ENCODE data around the gene ZFHX3.

The ZFHX3 gene

GRCh38 chr16:72878301-72879269 is 169.3 kb downstream of the ZFHX3 start:
- no peak overlapping the region for H3K4me3 ChIP-seq (ENCODE audit: low read depth, low read length)
- no peak for DNase-seq (ENCODE audit: low read depth)
- TF ChIP-seq CTCF (IDR thresholded peaks at IDR 0.05; ENCODE audit: low read depth, low read length, missing control alignments) = no peak
- in situ Hi-C loops (cut with HindIII; ENCODE audit: low sequenced_read_pairs) = no loop called here

- in situ Hi-C loops (cut with HindIII; ENCODE audit: low sequenced_read_pairs) = no loop called here
- H3K4me3 ChIP-seq (ENCODE audit: low read depth, low read length) = no peak overlapping the region
- no peak for DNase-seq (ENCODE audit: low read depth)
- no peak for TF ChIP-seq CTCF (IDR thresholded peaks at IDR 0.05; ENCODE audit: low read depth, low read length, missing control alignments)
These were observed 170.4 kb downstream of the ZFHX3 start for GRCh38 chr16:72877374-72878028.

GRCh38 chr16:72876981-72877373 is 171.0 kb downstream of the ZFHX3 start:
- no peak for TF ChIP-seq CTCF (IDR thresholded peaks at IDR 0.05; ENCODE audit: low read depth, low read length, missing control alignments)
- no peak overlapping the region for H3K4me3 ChIP-seq (ENCODE audit: low read depth, low read length)
- no peak for DNase-seq (ENCODE audit: low read depth)
- in situ Hi-C loops (cut with HindIII; ENCODE audit: low sequenced_read_pairs) = no loop called here

GRCh38 chr16:72876221-72876620 is 171.7 kb downstream of the ZFHX3 start:
- peak; percentile 81 for DNase-seq (ENCODE audit: low read depth)
- in situ Hi-C loops (cut with HindIII; ENCODE audit: low sequenced_read_pairs) = no loop called here
- no peak overlapping the region for H3K4me3 ChIP-seq (ENCODE audit: low read depth, low read length)
- no peak for TF ChIP-seq CTCF (IDR thresholded peaks at IDR 0.05; ENCODE audit: low read depth, low read length, missing control alignments)

GRCh38 chr16:72875291-72876031 is 172.5 kb downstream of the ZFHX3 start:
- H3K4me3 ChIP-seq (ENCODE audit: low read depth, low read length) = no peak overlapping the region
- in situ Hi-C loops (cut with HindIII; ENCODE audit: low sequenced_read_pairs) = no loop called here
- no peak for TF ChIP-seq CTCF (IDR thresholded peaks at IDR 0.05; ENCODE audit: low read depth, low read length, missing control alignments)
- no peak for DNase-seq (ENCODE audit: low read depth)

- TF ChIP-seq CTCF (IDR thresholded peaks at IDR 0.05; ENCODE audit: low read depth, low read length, missing control alignments) = no peak
- in situ Hi-C loops (cut with HindIII; ENCODE audit: low sequenced_read_pairs) = no loop called here
- H3K4me3 ChIP-seq (ENCODE audit: low read depth, low read length) = no peak overlapping the region
- no peak for DNase-seq (ENCODE audit: low read depth)
These were observed 174.1 kb downstream of the ZFHX3 start for GRCh38 chr16:72873853-72874252.

All from astrocyte of the cerebellum (primary cell).